Ovary (tissue), 3 donors: ENCODE measurements around the gene DMWD.

Source experiments
- CTCF ChIP-seq, 3 donors: fragments of 450-650 bp in 2 of 3; fragments of 200-600 bp in 1 of 3; IDR thresholded peaks; one replicate each; pipeline versions ENCODE4 v1.5.1 to v1.8.0; 2016 to 2022; ENCODE audit warnings: antibody characterized with exemption in 3 of 3, mild to moderate bottlenecking in 1 of 3
- EP300 ChIP-seq: sonication (generic); formaldehyde crosslinking; IDR thresholded peaks from one replicate; pipeline ENCODE4 v1.6.1; 2017; ENCODE audit warnings: antibody characterized with exemption
- POLR2A ChIP-seq: fragments of 450-650 bp; IDR thresholded peaks from one replicate; pipeline ENCODE4 v1.6.1; 2017; ENCODE audit warnings: antibody characterized with exemption, mild to moderate bottlenecking, moderate library complexity
- donor health status: DM: no; HTN: no; CAD: no.

GRCh38 chr19:45765702-45766295 is 26.8 kb downstream of the DMWD start:
- no peak for TF ChIP-seq POLR2A
- no peak for TF ChIP-seq CTCF (IDR thresholded peaks at IDR 0.05)
- TF ChIP-seq EP300: no peak
